ENCODE data around the gene APOBEC4.
"Not testable (repeated sequence)": the region's sequence is repeated elsewhere in the genome, so short reads cannot be mapped to it uniquely, and the experiment has no call there.

APOBEC4 gene

DNA sequence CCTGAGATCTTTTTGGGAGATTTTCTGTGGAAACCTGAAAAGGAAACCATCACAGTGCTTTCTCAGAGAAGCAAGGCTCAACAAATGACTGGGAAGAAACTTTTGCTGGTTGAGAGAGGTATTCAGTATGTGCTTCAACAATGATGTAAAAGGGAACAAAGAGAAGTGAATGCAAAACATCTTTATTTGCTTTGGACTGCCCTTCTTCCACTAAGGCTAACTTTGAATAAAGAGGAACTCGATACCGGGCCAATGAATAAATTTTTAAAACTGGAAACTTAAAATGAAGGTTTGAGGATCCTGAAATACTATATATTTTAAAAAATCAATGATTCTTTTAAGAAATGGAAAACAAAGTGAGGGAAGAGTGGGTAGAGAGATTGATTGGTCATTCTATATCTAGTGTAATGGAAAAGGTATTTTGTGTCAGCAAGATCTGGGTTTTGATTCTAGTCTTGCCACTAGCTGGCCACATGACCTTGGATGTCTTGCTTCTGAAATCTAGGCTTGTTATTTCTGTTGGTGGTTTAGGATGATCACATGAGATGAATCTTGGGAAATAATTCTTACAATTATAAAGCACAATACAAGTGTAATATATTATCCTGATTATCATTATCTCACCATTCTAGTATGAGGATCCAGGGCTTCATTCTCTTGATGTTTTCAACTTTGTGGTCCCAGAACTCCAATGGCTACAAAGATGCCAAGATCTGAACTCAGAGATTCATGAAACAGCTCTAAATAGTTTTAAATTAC, 34.6 kb upstream of the APOBEC4 start:
- TF ChIP-seq, protein P1, sequence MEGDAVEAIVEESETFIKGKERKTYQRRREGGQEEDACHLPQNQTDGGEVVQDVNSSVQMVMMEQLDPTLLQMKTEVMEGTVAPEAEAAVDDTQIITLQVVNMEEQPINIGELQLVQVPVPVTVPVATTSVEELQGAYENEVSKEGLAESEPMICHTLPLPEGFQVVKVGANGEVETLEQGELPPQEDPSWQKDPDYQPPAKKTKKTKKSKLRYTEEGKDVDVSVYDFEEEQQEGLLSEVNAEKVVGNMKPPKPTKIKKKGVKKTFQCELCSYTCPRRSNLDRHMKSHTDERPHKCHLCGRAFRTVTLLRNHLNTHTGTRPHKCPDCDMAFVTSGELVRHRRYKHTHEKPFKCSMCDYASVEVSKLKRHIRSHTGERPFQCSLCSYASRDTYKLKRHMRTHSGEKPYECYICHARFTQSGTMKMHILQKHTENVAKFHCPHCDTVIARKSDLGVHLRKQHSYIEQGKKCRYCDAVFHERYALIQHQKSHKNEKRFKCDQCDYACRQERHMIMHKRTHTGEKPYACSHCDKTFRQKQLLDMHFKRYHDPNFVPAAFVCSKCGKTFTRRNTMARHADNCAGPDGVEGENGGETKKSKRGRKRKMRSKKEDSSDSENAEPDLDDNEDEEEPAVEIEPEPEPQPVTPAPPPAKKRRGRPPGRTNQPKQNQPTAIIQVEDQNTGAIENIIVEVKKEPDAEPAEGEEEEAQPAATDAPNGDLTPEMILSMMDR (conservative IDR thresholded peaks at IDR 0.05; ENCODE audit: control insufficient read depth, insufficient read depth, low read depth, low read length), result no peak
- peak; percentile 10 for DNase-seq (ENCODE audit: low read depth)
- H3K4me3 ChIP-seq (ENCODE audit: control insufficient read depth, low read depth, low read length), result no peak overlapping the region

- DNase-seq (ENCODE audit: low read depth), result no peak
- TF ChIP-seq, protein P1 (conservative IDR thresholded peaks at IDR 0.05; ENCODE audit: control insufficient read depth, insufficient read depth, low read depth, low read length), result no peak
- no peak overlapping the region for H3K4me3 ChIP-seq (ENCODE audit: control insufficient read depth, low read depth, low read length)
Measured at GRCh38 chr1:183686229-183686628, 33.1 kb upstream of the APOBEC4 start.

DNA sequence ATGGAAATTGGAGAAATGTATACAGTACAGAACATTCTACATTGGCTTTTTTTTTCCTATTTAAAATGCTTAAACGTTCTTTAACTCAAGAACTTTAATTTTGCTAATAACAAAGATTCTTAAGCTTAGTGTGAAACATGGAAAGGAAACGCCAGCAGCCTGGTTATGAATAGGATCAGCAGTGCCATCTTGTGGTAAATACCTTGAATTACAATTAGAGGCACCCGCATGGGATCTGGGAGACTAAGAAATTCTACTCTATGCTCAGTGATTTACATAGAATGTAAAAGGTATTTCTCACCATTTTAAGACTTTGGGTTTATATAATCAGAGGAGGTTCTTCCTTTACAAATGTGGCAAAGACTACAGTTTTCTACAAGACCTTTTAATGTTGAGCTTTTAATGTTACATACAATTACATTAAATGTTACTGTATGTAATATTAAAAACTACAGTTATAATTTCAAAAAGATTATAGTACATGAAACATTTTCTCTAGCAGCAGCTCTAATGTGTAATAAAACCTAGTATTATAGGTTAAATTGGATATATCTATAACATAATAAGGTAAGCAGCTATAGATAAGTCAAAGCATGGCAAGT, 32.1 kb upstream of the APOBEC4 start:
- no peak overlapping the region for H3K4me3 ChIP-seq (ENCODE audit: control insufficient read depth, low read depth, low read length)
- DNase-seq (ENCODE audit: low read depth), result peak; percentile 64
- TF ChIP-seq, protein P1 (conservative IDR thresholded peaks at IDR 0.05; ENCODE audit: control insufficient read depth, insufficient read depth, low read depth, low read length), result peak; percentile 78

GRCh38 chr1:183679363-183679762, 26.2 kb upstream of the APOBEC4 start:
- H3K4me3 ChIP-seq (ENCODE audit: control insufficient read depth, low read depth, low read length); DNase-seq (ENCODE audit: low read depth): not testable (repeated sequence)

DNA sequence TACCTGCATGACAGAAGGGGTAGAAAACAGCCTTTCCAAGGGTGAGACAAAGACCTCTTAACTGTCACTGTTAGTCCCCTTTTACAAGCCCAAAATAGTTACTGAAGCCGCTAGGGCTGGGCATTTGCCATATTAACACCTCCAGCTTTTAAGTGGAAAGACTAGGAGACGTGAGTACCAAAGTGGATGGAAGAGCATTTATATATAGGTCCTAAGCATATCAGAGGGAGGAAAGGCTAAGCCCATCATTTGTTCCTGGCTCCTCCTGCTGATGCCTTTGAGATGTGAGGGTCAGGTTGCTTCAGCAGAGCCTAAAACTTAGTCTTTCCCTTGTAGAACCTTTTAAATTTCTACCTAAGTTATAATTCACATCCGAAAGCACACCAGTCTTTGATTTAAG, 25.7 kb upstream of the APOBEC4 start:
- TF ChIP-seq, protein P1 (conservative IDR thresholded peaks at IDR 0.05; ENCODE audit: control insufficient read depth, insufficient read depth, low read depth, low read length), result no peak
- DNase-seq (ENCODE audit: low read depth), result no peak
- no peak overlapping the region for H3K4me3 ChIP-seq (ENCODE audit: control insufficient read depth, low read depth, low read length)

DNA sequence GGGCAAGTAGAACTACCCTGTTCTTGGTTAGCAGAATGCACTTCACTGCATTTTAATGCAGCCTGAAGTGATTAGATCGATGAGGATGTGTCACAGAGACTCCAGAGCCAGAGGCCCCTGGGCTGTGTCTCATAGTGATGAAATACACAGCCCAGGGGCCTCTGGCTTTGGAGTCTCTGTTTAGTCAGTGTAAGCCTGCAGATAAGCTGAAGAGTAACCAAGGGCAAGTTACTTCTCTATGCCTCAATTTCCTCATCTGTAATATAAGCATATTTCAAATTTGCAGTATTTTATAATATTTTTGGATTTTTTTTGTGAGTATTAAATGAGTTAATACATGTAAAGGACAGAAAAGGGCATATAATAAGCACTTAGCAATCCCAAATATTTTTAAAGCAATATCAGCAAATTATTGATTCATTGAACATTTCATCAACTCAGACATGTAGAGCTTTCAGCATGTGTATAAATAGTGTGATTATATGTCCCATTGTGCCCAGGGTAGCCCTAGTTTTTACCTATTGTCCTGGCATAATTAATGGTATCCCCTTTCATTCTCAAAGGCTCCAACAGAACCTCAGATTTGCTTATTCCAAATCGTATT, 23.6 kb upstream of the APOBEC4 start:
- no peak overlapping the region for H3K4me3 ChIP-seq (ENCODE audit: control insufficient read depth, low read depth, low read length)
- DNase-seq (ENCODE audit: low read depth), result peak; percentile 78
- TF ChIP-seq, protein P1 (conservative IDR thresholded peaks at IDR 0.05; ENCODE audit: control insufficient read depth, insufficient read depth, low read depth, low read length), result no peak

GRCh38 chr1:183675883-183676585, 22.9 kb upstream of the APOBEC4 start:
- no peak for DNase-seq (ENCODE audit: low read depth)
- TF ChIP-seq, protein P1 (conservative IDR thresholded peaks at IDR 0.05; ENCODE audit: control insufficient read depth, insufficient read depth, low read depth, low read length), result no peak
- no peak overlapping the region for H3K4me3 ChIP-seq (ENCODE audit: control insufficient read depth, low read depth, low read length)

Data from fibroblast of mammary gland (primary cell).